Neuronal stem cell (in vitro differentiated cells): Measurements from ENCODE around the gene WNT3A.
A peak's percentile ranks its signal among the peaks of the same experiment; 100 is the strongest.

Experiments
- DNase-seq: peaks from one replicate; pipeline ENCODE4 v3.0.0-alpha.2; 2013; ENCODE audit warnings: low spot score
- H2AFZ ChIP-seq: one replicate; pipeline ENCODE4 v1.6.1; 2013; ENCODE audit warnings: mild to moderate bottlenecking, low read length, inconsistent platforms
- H2AK5ac ChIP-seq: 2 replicates; pipeline ENCODE4 v1.6.1; 2013; ENCODE audit warnings: low read depth, mild to moderate bottlenecking, inconsistent platforms, low read length, moderate library complexity, mixed read lengths
- H2BK120ac ChIP-seq: 2 replicates; pipeline ENCODE4 v1.6.1; 2013; ENCODE audit warnings: low read depth, mild to moderate bottlenecking, inconsistent platforms, low read length, moderate library complexity, mixed read lengths
- H2BK12ac ChIP-seq: one replicate; pipeline ENCODE4 v1.6.1; 2013; ENCODE audit warnings: low read length, inconsistent platforms
- H2BK15ac ChIP-seq: 2 replicates; pipeline ENCODE4 v1.6.1; 2013; ENCODE audit warnings: mild to moderate bottlenecking, low read length, inconsistent platforms, mixed read lengths
- H2BK5ac ChIP-seq: one replicate; pipeline ENCODE4 v1.6.1; 2013; ENCODE audit warnings: inconsistent platforms, mild to moderate bottlenecking, low read length, moderate library complexity
- H3K14ac ChIP-seq: one replicate; pipeline ENCODE4 v1.6.1; 2013; ENCODE audit warnings: low read length, inconsistent platforms
- H3K18ac ChIP-seq: 2 replicates; pipeline ENCODE4 v1.6.1; 2013; ENCODE audit warnings: low read length, inconsistent platforms
- H3K23ac ChIP-seq: 2 replicates; pipeline ENCODE4 v1.6.1; 2013; ENCODE audit warnings: low read depth, mild to moderate bottlenecking, mixed read lengths, low read length, inconsistent platforms; ENCODE audit not compliant: poor library complexity
- H3K27ac ChIP-seq: replicated peaks from 3 replicates; pipeline ENCODE4 v1.5.1; 2013; ENCODE audit warnings: low read length, inconsistent platforms
- H3K27me3 ChIP-seq, 3 experiments: 2 replicates each; pipeline ENCODE4 v1.6.1; 2013; ENCODE audit warnings: low read length in 3 of 3, mild to moderate bottlenecking in 2 of 3, inconsistent platforms in 1 of 3, low read depth in 1 of 3, mixed read lengths in 1 of 3, moderate library complexity in 1 of 3; ENCODE audit not compliant: control insufficient read depth in 3 of 3, insufficient read depth in 3 of 3
- H3K36me3 ChIP-seq, 2 donors: replicated peaks in 1 of 2; 2 replicates each; pipeline ENCODE4 v1.6.1; 2013; ENCODE audit warnings: low read length in 2 of 2; ENCODE audit not compliant: control insufficient read depth in 2 of 2, insufficient read depth in 2 of 2
- H3K4ac ChIP-seq: 2 replicates; pipeline ENCODE4 v1.6.1; 2013; ENCODE audit warnings: inconsistent platforms, mild to moderate bottlenecking, low read length, moderate library complexity
- H3K4me1 ChIP-seq, 2 donors: 1 replicate in 1 of 2; 2 replicates in 1 of 2; pipeline ENCODE4 v1.6.1; 2013; ENCODE audit warnings: low read length in 2 of 2, low read depth in 1 of 2; ENCODE audit not compliant: control insufficient read depth in 2 of 2, insufficient read depth in 1 of 2
- H3K4me2 ChIP-seq: one replicate; pipeline ENCODE4 v1.6.1; 2013; ENCODE audit warnings: mild to moderate bottlenecking, low read length, inconsistent platforms; ENCODE audit not compliant: insufficient read depth, poor library complexity, severe bottlenecking
- H3K4me3 ChIP-seq, 2 donors: 2 replicates each; pipeline ENCODE4 v1.5.1; 2013; ENCODE audit warnings: low read length in 2 of 2, mild to moderate bottlenecking in 2 of 2, inconsistent platforms in 1 of 2, moderate library complexity in 1 of 2
- H3K79me1 ChIP-seq: one replicate; pipeline ENCODE4 v1.6.1; 2013; ENCODE audit warnings: low read depth, mild to moderate bottlenecking, inconsistent platforms, low read length, moderate library complexity
- H3K9ac ChIP-seq: one replicate; pipeline ENCODE4 v1.6.1; 2013; ENCODE audit warnings: mild to moderate bottlenecking, low read depth, low read length, inconsistent platforms; ENCODE audit not compliant: poor library complexity
- H3K9me3 ChIP-seq, 2 donors: replicated peaks in 1 of 2; 2 replicates each; pipeline versions ENCODE3 to v1.6.1; 2013; ENCODE audit warnings: low read length in 2 of 2, mild to moderate bottlenecking in 2 of 2, inconsistent platforms in 1 of 2, low read depth in 1 of 2, mixed read lengths in 1 of 2, moderate library complexity in 1 of 2; ENCODE audit not compliant: control insufficient read depth in 2 of 2, insufficient read depth in 1 of 2
- H4K8ac ChIP-seq: one replicate; pipeline ENCODE4 v1.6.1; 2013; ENCODE audit warnings: low read depth, mild to moderate bottlenecking, inconsistent platforms, low read length, moderate library complexity
- H4K91ac ChIP-seq: one replicate; pipeline ENCODE4 v1.6.1; 2013; ENCODE audit warnings: low read length, low read depth, mild to moderate bottlenecking, inconsistent platforms; ENCODE audit not compliant: poor library complexity
- WGBS, 2 donors: extraction: QIAGEN DNeasy Blood & Tissue Kit; methylation state at CpG; one replicate each; pipeline ENCODE4 v1.1.7; 2013; ENCODE audit warnings: missing lambda C conversion rate in 2 of 2, mixed read lengths in 1 of 2; ENCODE audit not compliant: insufficient read length in 2 of 2, insufficient replicate concordance in 1 of 2; ENCODE audit errors: extremely low coverage in 2 of 2; 5-methylcytosine and 5-hydroxymethylcytosine counted together

WNT3A gene

DNA sequence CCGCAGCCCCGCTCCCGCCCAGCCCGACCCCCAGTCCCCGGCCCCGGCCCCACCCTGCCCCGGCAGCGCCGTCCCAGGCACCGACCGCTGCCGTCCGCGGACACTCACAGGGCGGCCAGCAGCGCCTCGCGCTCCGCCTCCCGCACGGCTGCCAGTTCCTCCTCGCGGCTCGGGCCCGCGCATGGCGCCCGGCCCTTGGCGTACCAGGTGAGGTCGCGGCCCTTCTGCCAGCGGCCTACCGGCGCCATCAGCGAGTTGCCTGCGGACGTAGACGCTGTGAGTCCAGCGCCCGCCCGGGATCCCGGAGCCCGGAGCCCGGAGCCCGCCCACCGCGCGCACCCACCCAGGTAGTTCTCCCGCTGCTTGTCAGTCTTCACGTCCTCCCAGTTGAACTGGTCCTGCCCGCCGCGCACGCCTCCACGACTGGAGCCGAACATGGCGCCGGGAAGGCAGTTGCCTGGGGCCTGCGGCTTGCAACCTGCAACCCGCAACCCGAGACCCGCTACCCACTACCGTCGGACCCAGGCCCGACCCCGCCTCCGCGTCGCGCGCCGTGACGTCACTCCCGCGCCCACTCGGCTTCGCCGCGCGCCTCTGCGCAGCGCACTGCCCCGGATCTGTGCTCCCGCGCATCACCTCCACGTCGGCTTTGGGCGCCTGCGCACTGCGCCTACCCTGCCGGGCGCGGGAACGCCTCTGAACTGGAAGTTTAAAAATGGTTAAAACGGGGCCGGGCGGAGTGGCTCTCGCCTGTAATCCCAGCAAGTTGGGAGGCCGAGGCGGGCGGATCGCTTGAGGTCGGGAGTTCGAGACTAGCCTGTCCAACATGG is 96.2 kb downstream of the WNT3A start, which contains the start of gene C1orf35:
C1orf35 (minus strand) TSS at position 535 of the 830 bp plus-strand sequence; CDS start at position 437, 98 bp downstream.
- Histone ChIP-seq H2AK5ac (peak within 1 kb of the TSS; percentile 97), H2BK12ac (no peak within 1 kb of the TSS), H3K4me1 (peaks cover 0 to 5% of the 10 kb centered on the region in 2 donors), H3K4ac (peak within 1 kb of the TSS; percentile 84), H3K23ac (peak within 1 kb of the TSS; percentile 96), H3K79me1 (peaks cover 29% of the 10 kb centered on the region), H3K9me3 (no peaks in the 10 kb centered on the region), H2AFZ (peak within 1 kb of the TSS; percentile 97), H3K27ac (peak within 1 kb of the TSS; percentile 58), H3K14ac (peak within 1 kb of the TSS; percentile 71), H2BK120ac (no peak within 1 kb of the TSS), H3K27me3 (no peaks in the 10 kb centered on the region), H3K4me3 (peak within 1 kb of the TSS; percentile 89 to 99), H2BK5ac (no peak within 1 kb of the TSS), H4K8ac (no peak within 1 kb of the TSS), H3K9ac (peak within 1 kb of the TSS; percentile 95), H3K4me2 (peak within 1 kb of the TSS; percentile 96), H4K91ac (peak within 1 kb of the TSS; percentile 30), H3K18ac (peak within 1 kb of the TSS; percentile 94), H3K36me3 (peaks cover 43 to 71% of the 10 kb centered on the region in 2 donors), H2BK15ac (no peak within 1 kb of the TSS)
- WGBS, 2 donors, result no CpG with 5 or more reads among the region's 104 CpGs
- peak; percentile 95 for DNase-seq

DNA sequence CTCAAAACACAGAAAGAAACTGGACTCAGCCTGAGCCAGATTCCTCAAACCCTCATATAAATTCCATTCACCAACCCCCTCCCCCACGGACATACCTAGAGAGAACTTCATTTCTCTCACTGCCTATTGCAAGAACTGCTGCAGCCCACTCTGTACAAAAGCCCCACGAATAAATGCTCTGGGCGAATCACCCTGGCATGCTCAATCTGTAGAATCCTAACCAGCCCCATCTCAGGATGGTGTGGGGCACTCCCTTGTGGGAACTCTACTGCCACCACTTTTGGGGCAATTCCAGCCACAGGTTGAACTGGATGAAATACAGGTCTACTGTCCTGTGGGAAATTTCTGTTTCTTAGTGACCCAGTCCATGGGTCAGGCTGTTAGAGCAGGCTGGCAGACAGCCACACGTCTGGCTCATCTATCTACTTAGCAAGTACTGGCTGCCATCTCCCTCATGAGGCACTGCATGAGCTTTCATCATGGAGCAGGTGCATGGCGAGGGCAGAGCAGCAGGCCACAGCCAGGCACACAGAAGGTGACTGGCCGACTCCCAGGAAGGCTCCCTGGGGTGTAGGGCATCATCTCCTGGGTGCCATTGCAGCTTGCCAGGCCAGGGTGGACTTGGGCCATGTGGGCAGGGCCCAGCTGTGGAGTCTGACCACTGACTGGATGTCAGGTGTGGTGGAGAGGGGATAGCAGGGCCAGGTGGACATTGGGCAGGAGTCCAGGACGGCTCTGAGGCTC is 97.9 kb downstream of the WNT3A start:
- Histone ChIP-seq H3K4ac (no peak overlapping the region), H3K4me1 (peaks cover 6 to 13% of the 10 kb centered on the region in 2 donors), H2BK120ac (no peak overlapping the region), H3K14ac (no peak overlapping the region), H3K27me3 (peaks cover 0 to 2% (median 0%) of the 10 kb centered on the region in 3 experiments), H3K23ac (no peak overlapping the region), H3K18ac (no peak overlapping the region), H2BK5ac (no peak overlapping the region), H4K91ac (no peak overlapping the region), H2AK5ac (no peak overlapping the region), H3K4me2 (no peak overlapping the region), H3K4me3 (peak overlapping the region in 1 of 2 donors; percentile 58), H3K36me3 (peaks cover 28 to 54% of the 10 kb centered on the region in 2 donors), H2BK15ac (no peak overlapping the region), H3K9ac (peak overlapping the region; percentile 53), H2BK12ac (peak overlapping the region; percentile 4), H3K9me3 (no peaks in the 10 kb centered on the region), H3K79me1 (peaks cover 29% of the 10 kb centered on the region), H4K8ac (no peak overlapping the region), H2AFZ (no peak overlapping the region), H3K27ac (no peak overlapping the region)
- WGBS, 2 donors, result no CpG with 5 or more reads among the region's 7 CpGs
- no peak for DNase-seq

DNA sequence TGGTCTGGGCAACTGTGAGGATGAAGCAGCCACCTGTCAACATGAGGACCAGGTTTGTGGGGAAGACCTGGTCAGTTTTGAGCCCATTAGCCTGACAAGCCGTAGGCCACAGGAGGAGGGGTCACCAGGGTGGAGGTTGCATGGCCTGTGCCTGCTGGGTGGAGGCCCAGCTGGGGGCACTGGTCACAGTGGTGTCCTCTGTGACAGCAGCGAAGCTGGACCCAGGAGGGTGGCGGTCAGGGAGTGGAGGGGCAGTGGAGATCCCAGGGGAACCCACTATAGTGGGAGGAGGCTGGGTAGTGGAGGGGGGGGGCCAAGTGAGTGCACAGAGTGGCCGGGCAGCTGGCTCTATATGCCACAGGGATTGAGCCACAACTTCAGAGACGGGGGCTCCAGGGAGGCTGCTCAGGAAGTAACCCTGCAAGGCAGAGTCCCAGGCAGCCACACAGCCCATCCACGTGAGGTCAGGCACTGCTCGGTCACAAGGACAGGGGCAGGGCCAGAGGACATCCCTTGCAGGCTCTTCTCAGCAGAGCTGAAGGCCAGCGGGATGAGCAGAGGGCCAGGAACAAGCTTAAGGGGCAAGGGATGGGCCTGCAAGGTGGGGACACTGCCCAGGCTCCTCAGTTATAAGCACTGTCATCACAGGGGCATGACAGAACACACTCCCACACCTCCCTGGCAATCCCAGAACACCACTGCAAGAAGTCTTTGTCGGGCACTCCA is 98.6 kb downstream of the WNT3A start:
- H2BK15ac ChIP-seq, result no peak overlapping the region
- no CpG with 5 or more reads among the region's 9 CpGs for WGBS, 2 donors
- no peak for DNase-seq
- H3K4me3 ChIP-seq, result no peak overlapping the region
- H3K9me3 ChIP-seq, result no peaks in the 10 kb centered on the region
- H3K4ac ChIP-seq, result no peak overlapping the region
- no peak overlapping the region for H2BK5ac ChIP-seq
- no peak overlapping the region for H3K14ac ChIP-seq
- peaks cover 8 to 13% of the 10 kb centered on the region in 2 donors for H3K4me1 ChIP-seq
- H2AFZ ChIP-seq, result no peak overlapping the region
- H3K27me3 ChIP-seq, result peaks cover 0 to 2% (median 0%) of the 10 kb centered on the region in 3 experiments
- H3K23ac ChIP-seq, result no peak overlapping the region
- no peak overlapping the region for H2BK120ac ChIP-seq
- peak overlapping the region; percentile 33 for H2AK5ac ChIP-seq
- no peak overlapping the region for H3K18ac ChIP-seq
- H4K91ac ChIP-seq, result no peak overlapping the region
- H3K79me1 ChIP-seq, result peaks cover 28% of the 10 kb centered on the region
- peaks cover 24 to 47% of the 10 kb centered on the region in 2 donors for H3K36me3 ChIP-seq
- no peak overlapping the region for H2BK12ac ChIP-seq
- H3K9ac ChIP-seq, result peak overlapping the region; percentile 53
- peak overlapping the region; percentile 31 for H4K8ac ChIP-seq
- no peak overlapping the region for H3K27ac ChIP-seq
- no peak overlapping the region for H3K4me2 ChIP-seq
